ENCODE measurements around the gene LRRC27.
"Not testable (repeated sequence)": the region's sequence is repeated elsewhere in the genome, so short reads cannot be mapped to it uniquely, and the experiment has no call there.

LRRC27 gene

GRCh38 chr10:132337854-132338253, 5.9 kb downstream of the LRRC27 start:
- not testable (repeated sequence) for DNase-seq (ENCODE audit: low read depth)

GRCh38 chr10:132338876-132339275, 6.9 kb downstream of the LRRC27 start:
- no peak for DNase-seq (ENCODE audit: low read depth)

DNA sequence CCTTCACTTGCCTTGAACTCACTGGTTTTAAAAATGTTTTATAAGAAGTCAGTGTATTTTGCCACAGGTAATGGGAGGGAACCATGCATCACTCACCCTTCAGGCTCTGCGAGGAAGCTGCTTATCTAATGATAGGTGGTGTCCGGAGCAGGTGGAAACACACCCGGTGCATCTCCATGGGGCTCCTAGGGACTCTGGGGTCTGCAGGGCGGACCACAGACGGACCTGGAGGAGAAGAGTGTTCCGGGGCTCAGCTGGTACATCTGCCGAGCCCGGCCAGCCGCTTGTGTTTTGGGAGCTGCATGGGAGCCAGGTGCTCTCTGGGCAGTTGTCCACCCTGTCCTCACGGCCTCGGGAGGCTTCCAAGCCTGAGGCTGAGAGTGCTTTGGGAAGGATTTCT, 7.3 kb downstream of the LRRC27 start:
- DNase-seq (ENCODE audit: low read depth): no peak

- no peak for DNase-seq (ENCODE audit: low read depth)
Measured at GRCh38 chr10:132341017-132341416, 9.0 kb downstream of the LRRC27 start.

DNA sequence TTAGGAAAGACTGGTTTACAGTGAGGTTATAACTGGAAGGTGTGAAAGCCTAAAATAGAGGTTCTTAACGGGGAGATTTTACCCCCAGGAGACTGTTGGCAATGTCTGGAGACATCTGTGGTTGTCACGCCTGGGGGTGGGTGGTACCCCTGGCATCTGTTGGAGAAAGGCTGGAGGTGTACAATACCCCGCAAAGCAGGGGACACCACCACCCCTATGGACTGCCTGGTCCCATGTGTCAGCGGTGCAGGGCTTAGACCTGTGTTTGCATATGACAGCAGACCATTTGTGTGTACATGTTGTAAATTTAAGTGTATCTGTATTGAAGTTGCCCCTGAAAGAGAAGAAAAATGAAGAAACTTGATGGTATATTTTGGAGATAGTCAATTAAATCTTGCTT, 9.8 kb downstream of the LRRC27 start:
- DNase-seq (ENCODE audit: low read depth): no peak

- DNase-seq (ENCODE audit: low read depth): no peak
Measured at GRCh38 chr10:132342553-132342952, 10.6 kb downstream of the LRRC27 start.

- DNase-seq (ENCODE audit: low read depth): no peak
Measured at GRCh38 chr10:132344386-132344785, 12.4 kb downstream of the LRRC27 start.

DNA sequence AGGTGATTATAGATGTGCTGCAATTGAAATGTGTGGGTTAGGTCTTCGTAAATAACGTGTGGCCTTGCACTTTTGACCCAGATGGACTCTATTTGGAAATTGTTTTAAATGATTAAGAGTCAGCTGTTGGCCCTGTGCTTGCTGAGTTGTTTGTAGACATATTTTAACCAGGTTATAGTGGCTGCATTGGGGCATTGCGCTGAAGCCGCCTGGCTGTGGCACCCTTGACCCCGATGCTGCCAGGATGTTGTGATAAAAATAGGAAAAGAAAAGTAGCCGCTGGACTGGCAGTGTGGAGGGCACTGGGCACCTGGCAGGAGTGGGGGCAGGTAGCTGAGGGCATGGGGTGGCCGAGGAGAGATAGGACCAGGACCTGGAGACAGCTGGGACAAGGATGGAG, 13.4 kb downstream of the LRRC27 start:
- no peak for DNase-seq (ENCODE audit: low read depth)

DNA sequence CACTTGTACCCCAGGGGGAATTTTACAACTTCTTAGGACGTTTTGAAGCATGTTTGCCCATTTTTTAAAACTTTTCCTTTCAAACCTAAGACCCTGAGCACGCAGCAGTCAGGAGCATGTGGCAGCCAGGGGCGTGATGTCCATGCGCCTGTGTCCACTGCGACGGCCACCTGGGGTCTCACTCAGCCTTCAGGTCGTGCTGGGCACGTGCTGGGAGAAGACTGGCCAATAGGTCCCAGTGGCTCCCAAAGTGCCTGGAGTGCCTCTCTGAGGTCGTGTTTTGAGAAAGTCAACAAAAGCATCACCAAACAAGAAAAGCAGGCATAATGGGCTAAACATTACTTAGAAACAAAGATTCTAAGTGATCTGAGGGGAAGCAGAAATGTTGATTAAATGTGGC, 14.8 kb downstream of the LRRC27 start:
- DNase-seq (ENCODE audit: low read depth): no peak

- no peak for DNase-seq (ENCODE audit: low read depth)
Measured at GRCh38 chr10:132347211-132347930, 15.4 kb downstream of the LRRC27 start.

GRCh38 chr10:132347931-132348267, 15.9 kb downstream of the LRRC27 start:
- no peak for DNase-seq (ENCODE audit: low read depth)

DNA sequence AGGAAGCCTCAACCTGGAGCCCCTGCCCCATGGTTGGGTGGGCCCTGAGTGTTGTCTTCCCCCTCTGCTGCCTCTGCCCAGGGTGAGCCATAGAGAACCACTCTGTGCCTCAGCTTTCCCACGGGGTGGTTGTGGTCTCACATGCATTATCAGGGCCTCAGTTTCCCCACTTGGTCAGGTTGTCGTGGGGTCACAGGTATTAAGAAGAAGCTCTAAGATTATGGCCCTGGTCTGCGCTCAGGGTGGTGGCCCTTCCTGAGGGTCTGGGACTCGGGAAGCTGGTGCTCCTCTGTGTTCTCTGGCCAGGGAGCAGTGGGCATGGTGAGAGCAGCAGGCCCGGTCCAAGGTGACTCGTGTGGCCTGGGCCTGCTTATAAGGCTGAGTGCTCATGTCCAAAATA, 17.8 kb downstream of the LRRC27 start:
- no peak for DNase-seq (ENCODE audit: low read depth)

GRCh38 chr10:132350391-132350790, 18.4 kb downstream of the LRRC27 start:
- DNase-seq (ENCODE audit: low read depth): no peak

DNA sequence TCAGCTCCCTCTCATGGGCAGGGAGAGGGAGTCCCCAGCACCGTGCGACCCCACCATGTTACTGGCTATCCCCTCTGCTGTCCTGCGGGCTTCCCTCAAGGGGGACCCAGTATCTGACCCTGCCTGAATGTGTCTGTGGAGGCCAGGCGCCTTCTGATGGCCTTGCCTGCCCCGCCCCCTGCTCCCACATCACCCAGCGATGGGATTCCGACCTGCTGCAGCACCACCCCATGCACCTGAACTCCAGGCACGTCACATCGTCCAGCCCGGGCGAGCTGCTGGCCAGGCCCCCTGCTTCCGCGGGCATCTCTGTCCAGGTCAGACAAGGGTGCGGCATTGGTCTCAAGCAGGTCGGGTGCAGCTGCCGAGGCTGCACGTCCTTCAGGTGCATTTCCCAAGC, 19.0 kb downstream of the LRRC27 start:
- no peak for DNase-seq (ENCODE audit: low read depth)

DNA sequence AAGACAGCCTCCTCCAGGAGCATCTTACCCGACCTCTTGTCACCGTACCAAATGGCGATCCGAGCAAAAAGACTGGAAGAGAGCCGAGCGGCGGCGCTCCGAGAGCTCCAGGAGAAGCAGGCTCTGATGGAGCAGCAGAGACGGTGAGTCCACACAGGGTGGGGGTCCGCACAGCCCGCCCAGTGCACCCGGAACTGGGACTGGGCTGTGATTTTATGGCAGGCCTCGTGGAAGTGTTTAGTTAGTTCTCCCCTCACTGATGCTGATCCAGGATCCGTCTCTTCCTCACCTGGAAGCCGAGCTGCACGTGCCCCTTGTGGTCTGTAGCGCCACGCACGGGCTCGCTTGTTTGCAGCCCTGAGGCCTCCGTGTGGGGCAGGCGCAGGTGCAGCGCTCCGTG, 19.6 kb downstream of the LRRC27 start:
- no peak for DNase-seq (ENCODE audit: low read depth)

DNA sequence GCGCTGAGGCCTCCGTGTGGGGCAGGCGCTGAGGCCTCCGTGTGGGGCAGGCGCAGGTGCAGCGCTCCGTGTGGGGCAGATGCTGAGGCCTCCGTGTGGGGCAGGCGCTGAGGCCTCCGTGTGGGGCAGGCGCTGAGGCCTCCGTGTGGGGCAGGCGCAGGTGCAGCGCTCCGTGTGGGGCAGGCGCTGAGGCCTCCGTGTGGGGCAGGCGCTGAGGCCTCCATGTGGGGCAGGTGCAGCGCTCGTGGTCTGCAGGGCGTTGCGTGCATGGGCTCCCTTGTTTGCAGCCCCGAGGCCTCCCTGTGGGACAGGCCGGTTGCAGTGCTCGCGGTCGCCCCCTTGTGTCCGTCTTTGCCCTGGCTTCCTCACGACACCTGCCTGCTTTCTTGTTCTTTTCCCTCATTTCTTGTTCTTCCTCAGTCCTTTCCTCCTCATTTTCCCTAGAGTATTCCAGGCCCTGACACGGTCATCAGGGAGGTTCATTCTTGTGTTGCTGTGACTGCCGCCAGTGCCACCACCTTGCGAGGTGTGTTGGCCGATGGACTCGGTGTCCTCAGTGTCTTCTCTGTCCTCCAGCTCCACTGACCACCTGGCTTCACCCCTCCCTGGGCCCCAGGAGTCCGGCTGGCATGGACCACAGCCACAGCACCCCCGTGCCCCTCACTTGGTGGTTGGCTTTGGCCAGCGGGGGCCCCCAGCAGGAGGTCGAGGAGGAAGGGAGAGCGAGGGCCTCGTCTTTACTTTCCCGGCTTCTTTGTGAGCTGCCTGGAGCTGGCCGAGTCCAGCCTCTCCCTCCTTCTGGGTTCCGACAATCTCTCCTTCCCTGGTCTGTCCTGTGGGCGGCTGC, 20.7 kb downstream of the LRRC27 start:
- DNase-seq (ENCODE audit: low read depth): peak; percentile 61

GRCh38 chr10:132353456-132354355, 21.7 kb downstream of the LRRC27 start:
- DNase-seq (ENCODE audit: low read depth): no peak

DNA sequence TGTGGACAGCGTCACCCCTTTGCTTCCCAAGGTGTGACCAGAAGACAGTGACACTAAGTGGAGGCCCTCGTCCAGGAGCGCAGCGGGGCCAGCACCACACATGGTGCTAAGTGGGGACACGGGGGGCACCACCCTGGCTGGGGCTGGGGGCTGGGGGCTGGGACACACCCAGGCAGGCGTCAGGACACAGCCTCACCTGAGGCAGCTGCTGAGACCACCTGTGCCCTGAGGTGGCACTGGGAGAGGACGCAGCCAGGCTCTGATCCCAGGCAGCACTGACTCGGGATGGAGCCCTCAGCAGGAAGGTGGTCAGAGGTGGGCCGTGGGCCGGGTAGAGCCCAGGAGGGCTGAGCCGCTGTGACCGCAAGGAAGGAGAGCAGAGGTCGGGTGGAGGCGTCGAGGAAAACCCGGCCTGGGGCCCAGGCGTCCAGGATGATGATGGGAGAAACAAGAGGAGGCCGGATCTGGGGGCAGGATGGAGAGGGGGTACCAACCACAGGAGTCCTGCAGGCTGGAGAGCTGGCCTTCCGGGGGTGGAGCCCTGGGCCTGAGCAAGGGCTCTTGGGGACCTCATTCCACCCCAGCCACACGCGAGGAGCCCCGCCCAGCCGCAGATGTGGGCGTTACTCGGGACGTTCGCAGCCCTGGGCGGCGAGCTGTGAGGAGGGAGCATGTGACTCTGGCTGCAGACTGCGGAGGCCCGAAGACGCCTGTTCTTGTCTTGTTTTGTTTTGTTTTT, 22.5 kb downstream of the LRRC27 start:
- no peak for DNase-seq (ENCODE audit: low read depth)

- no peak for DNase-seq (ENCODE audit: low read depth)
Measured at GRCh38 chr10:132355297-132355696, 23.3 kb downstream of the LRRC27 start.

DNA sequence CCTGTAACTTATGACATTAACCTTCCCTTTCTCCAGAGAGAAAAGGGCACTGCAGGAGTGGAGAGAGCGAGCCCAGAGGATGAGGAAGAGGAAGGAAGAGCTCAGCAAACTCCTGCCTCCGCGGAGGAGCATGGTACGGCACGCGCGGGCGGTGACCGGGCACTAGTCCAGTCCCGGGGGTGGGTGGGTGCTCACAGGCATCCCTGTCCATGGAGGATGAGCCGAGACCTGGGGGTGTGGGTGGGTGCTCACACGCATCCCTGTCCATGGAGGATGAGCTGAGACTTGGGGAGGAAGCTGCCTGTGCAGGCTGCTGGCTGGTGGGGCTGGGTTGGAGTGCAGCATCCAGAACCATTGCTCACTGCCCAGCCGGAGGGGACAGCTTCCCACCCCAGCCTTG, 23.8 kb downstream of the LRRC27 start:
- DNase-seq (ENCODE audit: low read depth): no peak

- DNase-seq (ENCODE audit: low read depth): no peak
Measured at GRCh38 chr10:132356621-132357195, 24.7 kb downstream of the LRRC27 start.
